NCI-H2107 treated with DMSO at 0.1 percent for 48 hours (cell line): Measurements from ENCODE around the gene AKAP6.
A peak's percentile ranks its signal among the peaks of the same experiment; 100 is the strongest.
"Not testable (repeated sequence)": the region's sequence is repeated elsewhere in the genome, so short reads cannot be mapped to it uniquely, and the experiment has no call there.

Experiments
- DNase-seq: peaks from one replicate; lab custom pipeline; 2025; ENCODE audit not compliant: unreplicated experiment; lab: John Stamatoyannopoulos, UW

The AKAP6 gene

DNA sequence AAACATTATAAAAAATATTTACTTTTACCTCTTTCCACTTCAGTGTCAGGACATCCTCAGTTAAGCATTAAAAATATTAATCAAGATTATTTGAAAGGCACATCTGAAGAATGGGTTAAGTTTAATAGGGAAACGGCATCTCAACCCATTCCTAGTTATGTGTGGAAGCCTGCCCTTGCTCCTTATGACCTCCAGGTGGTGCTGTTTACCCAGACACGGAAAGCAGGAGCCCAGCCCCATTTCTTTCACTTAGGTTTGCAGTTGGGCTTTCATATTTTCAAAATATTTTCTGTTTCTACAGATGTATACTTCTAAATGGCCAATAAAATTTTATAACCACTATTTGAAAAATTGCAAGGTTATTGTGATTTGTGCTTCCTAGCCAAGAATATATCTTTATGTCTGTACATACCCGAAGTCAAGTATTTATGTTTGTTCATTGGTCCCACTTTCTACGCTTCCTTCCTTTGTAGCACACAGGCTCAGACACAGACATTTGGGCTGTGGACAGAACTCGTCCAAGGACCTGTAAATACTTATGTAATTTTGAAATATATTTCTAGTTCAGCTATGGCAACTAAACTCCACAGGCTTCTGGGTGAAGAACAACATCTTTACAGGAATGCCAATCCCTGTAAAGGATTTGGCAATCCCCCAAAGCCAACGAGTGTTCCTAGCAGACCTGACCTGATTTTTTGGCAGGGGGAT, 247.1 kb downstream of the AKAP6 start:
- peak; percentile 82 for DNase-seq

DNA sequence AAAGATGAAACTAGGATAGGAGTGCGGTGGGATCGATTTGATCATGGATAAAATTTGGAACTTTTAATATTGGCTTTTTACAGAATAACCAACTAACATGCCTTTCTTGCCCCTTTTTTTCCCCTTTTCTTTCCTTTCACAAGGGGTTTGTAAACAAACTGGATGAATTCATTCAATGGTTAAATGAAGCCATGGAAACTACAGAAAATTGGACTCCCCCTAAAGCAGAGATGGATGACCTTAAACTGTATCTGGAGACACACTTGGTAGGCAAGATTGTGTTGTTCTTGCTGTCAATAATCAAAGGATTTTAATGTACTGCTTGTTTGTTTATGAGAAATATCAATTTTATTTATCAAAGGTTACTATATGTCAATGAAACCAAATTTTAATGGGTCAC, 247.9 kb downstream of the AKAP6 start:
- no peak for DNase-seq

GRCh38 chr14:32578181-32578580, 249.1 kb downstream of the AKAP6 start:
- no peak for DNase-seq

GRCh38 chr14:32583427-32583826, 254.3 kb downstream of the AKAP6 start:
- DNase-seq = not testable (repeated sequence)

- no peak for DNase-seq
Measured at GRCh38 chr14:32584079-32584478, 255.0 kb downstream of the AKAP6 start.

GRCh38 chr14:32587461-32587860, 258.4 kb downstream of the AKAP6 start:
- no peak for DNase-seq

GRCh38 chr14:32588448-32589320, 259.6 kb downstream of the AKAP6 start:
- DNase-seq = peak; percentile 17

DNA sequence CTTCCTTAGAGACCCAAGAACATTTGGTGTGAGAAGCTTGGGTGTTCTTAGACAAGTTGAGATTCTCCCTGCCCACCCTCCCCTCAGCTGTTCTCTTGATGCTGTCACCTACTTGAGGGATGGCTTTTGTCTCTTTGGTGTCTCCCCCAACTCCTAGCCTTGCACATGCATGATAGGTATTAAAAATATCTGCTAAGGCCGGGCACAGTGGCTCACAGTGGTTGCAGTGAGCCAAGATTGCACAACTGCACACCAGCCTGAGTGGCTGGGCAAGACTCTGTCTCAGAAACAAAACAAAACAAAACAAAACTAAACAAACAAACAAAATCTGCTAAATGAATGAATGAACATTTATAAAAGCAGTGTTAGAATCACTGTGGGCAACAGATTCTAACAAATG, 261.1 kb downstream of the AKAP6 start:
- DNase-seq = no peak

- DNase-seq = no peak
Measured at GRCh38 chr14:32593290-32593942, 264.3 kb downstream of the AKAP6 start.

- DNase-seq = no peak
Measured at GRCh38 chr14:32594766-32595165, 265.7 kb downstream of the AKAP6 start.

DNA sequence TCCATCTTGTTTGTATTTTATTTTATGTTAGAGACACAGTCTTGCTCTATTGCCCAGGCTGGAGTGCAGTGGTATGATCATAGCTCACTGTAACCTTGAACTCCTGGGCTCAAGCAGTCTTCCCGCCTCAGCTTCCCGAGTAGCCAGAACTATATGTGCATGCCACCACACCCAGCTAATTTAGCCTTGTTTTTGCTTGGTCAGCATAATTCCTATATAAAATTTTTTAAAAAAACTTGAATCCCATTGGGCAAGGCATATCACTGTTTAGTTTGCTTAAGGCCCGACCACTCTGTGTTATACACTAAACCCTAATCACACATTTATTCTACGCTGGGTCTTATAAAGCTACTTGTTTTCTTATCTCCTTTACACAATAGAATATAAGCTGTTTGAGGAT, 266.4 kb downstream of the AKAP6 start:
- no peak for DNase-seq

DNA sequence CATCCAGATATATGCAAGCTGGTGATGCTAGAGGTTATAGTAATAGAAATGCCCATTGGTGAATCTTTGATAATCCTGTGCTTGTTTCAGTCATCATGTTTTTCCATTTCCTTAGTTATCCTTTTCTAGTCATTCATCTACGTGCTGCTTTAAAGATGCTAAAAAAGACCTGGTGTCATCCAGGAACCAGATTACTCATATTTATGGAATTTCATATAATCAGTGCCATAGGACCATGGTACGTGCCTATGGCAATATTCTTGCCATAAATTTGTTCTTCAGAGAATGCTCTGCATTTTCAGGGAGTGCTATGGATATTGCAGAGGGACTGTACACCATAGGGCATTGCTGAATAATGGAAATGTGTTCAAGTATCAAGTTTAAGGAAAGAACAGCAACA, 267.3 kb downstream of the AKAP6 start:
- DNase-seq = no peak

DNA sequence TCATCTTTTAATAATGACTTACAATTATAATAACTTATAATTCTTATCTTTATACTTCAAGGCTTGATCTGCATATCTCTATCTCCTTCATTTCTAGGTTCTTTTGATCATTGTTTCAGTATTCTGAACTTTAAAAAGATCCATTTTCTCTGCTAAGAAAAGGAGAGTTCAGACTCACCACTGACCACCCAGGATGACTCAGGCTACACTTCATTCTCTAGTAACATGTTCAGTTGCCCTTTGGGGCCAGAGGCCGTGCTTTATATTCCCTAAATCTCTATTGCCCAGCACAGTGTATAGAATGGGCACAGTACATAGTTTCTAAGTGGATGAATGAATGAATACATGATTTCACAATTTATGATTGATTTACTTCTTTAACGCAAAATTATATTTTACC, 268.7 kb downstream of the AKAP6 start:
- no peak for DNase-seq

DNA sequence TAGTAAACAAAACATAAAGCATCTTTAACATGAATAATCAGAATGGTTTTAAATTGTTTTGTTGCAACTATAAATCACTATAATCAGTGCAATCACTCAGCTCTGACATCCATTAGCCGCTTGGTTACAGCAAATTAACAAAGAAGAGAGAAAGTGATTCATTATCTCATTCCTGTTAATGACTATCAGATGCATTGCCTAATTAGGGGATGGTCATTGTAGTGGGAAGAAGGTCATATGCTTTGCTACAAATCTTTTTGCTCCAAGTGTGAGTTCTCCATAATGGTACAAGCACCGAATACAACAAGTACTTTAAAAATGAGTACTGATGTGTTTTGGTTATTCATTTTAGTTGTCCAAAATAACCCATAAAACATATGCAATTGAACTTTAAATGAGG, 272.0 kb downstream of the AKAP6 start:
- no peak for DNase-seq

DNA sequence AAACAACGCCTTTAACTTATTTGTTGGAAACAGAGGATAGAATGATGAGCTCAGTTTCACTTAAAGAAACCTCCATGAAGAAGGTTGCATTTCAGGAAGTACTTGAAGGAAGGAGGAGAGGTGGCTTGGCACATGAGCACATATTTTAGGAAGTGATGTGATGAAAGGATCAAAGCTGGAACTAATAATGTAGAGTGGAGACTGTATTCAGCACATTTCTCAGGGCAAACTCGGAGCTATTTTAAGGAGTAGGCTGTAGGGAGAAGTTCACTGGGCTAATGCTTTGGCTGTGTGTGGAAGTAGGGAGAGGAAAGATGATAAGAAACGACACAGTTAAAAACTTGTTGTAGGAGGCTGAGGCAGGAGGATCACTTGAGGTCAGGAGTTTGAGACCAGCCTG, 272.8 kb downstream of the AKAP6 start:
- no peak for DNase-seq

DNA sequence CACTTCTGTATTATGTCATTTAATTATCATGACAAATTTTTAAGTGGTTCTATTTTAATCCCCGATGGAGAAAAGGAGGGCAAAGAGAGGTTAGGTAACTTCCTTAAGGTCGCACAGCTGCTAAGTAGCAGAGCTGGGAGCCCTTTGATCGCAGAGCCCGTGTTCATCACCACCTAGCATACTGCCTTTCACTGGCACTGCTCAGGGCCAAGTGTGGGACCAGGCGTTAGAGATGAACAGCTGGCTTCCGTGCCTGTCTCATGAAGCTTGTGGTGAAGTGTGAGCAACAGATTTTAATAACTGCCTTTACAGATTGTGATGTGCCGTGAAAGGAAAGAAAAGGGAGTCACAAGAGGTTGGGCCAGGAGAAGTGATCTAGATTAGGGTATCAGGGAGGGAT, 273.6 kb downstream of the AKAP6 start:
- no peak for DNase-seq

DNA sequence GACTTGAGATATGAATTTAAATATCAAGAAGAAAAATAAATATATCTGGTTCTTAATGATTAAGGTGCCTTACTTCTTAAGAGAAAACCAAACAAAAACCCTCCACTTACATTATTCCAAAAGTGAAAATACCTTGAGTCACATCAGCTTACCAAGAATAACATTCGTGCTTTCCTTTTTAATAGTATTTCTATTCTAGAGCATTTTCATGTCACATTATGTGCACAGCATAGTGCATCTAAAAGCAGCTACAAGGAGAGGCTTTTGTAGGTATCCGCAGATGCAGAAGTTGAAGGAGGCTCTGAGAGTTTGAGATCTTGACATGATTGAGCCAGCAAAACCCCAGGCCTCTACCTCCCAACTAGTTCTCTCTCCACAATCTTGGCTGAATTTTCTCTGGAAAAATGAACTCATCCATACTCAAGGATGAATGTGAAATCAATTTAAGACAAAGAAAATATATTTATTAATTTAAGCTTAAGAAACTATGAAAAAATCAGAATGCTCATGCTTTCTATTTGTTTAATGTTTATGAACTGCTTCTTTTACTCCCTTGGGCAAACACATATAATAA, 275.0 kb downstream of the AKAP6 start:
- no peak for DNase-seq

GRCh38 chr14:32606301-32606700, 277.2 kb downstream of the AKAP6 start:
- no peak for DNase-seq

DNA sequence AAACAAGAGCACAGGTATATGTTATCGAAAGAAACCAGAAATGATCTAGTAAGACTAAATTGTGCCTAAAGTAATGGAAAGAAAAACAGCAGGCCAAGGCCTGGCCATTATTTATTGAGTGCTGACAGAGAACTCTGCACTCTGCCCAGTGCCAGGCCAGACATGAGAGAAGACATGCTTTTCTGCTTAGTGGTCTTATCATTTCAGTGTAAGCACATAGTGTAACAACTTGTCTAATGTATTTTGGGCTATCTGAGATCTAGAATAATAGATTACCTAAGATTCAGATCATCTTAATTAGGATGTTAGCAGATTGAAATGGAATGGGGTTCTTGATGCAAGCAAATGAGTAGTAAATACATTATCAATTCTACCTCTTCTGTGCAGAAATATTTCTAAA, 278.3 kb downstream of the AKAP6 start:
- DNase-seq = no peak

DNA sequence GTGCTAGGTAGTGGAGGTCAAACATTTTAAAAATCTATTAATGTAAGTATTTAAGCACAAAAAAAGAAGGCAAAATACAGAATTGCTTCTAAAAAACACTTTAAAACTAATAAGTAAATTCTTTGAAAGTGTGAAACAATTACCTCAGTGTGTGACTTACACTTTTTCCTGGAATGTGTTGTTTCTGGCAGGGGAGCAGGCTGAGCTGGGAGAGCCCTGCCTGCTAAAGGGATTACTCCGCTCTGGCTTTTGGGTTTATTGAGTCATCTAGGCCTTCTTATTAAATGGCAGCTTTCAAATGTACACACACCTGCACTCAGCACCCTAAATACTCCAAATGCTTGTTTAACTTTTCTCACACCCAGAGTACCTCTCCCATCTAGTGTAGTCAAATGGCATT, 279.8 kb downstream of the AKAP6 start:
- no peak for DNase-seq

DNA sequence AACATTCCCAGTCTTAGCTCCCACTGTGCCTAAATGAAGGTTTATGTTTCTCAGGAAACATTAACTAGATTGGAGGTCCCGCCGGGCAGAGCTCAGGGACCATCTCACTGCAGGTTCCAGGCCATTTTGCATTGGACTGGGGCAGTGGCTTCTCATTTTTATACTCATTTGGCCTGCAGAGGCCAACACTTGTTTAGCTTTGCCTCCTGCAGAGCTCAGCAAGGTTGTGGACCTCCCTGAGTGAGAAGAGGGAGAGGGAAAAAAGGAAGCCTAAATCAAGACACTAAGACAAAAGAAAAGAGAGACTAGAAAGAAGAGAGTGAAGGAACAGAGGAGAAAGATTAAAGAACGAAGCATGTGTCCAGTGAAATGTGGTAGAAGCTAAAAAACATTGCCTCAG, 280.3 kb downstream of the AKAP6 start:
- DNase-seq = no peak

- no peak for DNase-seq
Measured at GRCh38 chr14:32611752-32612151, 282.7 kb downstream of the AKAP6 start.
